Measurements from ENCODE around the gene PTDSS2.
A peak's percentile ranks its signal among the peaks of the same experiment; 100 is the strongest.

PTDSS2 gene

GRCh38 chr11:503179-503981 lies 53.3 kb downstream of the PTDSS2 start:
- ChIA-PET POLR2A (no interaction called here), CTCF (interaction anchor here (1.1 to 7.2 kb wide), 4 partner anchors 15 to 176 kb away, joined by 3 to 55 read pairs (median 5); no protein-coding TSS in a partner anchor)
- TF ChIP-seq CTCF (IDR thresholded peaks at IDR 0.05; ENCODE audit: control extremely low read depth, extremely low read depth, low read depth, missing control alignments) = no peak
- DNase-seq (ENCODE audit: extremely low spot score) = peak; percentile 69

GRCh38 chr11:504053-504993 lies 54.2 kb downstream of the PTDSS2 start:
- DNase-seq (ENCODE audit: extremely low spot score) = no peak
- ChIA-PET POLR2A (no interaction called here), CTCF (interaction anchor here (1.1 to 7.2 kb wide), 4 partner anchors 14 to 72 kb away, joined by 3 to 55 read pairs (median 5); no protein-coding TSS in a partner anchor)
- no peak for TF ChIP-seq CTCF (IDR thresholded peaks at IDR 0.05; ENCODE audit: control extremely low read depth, extremely low read depth, low read depth, missing control alignments)

DNA sequence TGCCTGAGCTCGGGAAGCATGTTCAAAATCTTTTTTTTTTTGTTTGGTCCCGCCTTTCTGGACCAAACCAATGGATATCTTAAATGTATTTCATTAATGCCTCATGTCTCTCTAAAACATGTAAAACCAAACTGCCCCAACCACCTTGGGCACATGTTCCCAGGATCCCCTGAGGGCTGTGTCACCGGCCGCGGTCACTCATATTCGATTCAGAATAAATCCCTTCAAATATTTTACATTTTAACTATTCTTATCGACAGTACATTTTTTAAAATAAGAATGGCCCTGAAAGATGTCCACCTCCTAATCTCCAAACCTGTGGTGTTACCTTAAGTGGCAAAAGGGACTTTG lies 54.9 kb downstream of the PTDSS2 start:
- TF ChIP-seq CTCF (IDR thresholded peaks at IDR 0.05; ENCODE audit: control extremely low read depth, extremely low read depth, low read depth, missing control alignments) = no peak
- CTCF ChIA-PET = interaction anchor here (1.1 to 7.2 kb wide), 4 partner anchors 14 to 71 kb away, joined by 3 to 55 read pairs (median 5); no protein-coding TSS in a partner anchor
- no peak for DNase-seq (ENCODE audit: extremely low spot score)
- POLR2A ChIA-PET = interaction anchor here (0.6 kb wide), 1 partner anchor 539 kb away, joined by 3 read pairs; no protein-coding TSS in a partner anchor

- TF ChIP-seq CTCF (IDR thresholded peaks at IDR 0.05; ENCODE audit: control extremely low read depth, extremely low read depth, low read depth, missing control alignments) = no peak
- DNase-seq (ENCODE audit: extremely low spot score) = peak; percentile 99
- ChIA-PET CTCF (interaction anchor here (1.6 to 7.2 kb wide), 2 partner anchors 12 to 57 kb away, joined by 6 to 55 read pairs; partner anchors contain the start of gene PTDSS2), POLR2A (interaction anchor here (1.2 to 1.3 kb wide), 3 partner anchors 29 to 313 kb away, joined by 3 to 5 read pairs (median 4); partner anchors contain the start of genes HRAS and PNPLA2)
Observed at GRCh38 chr11:506238-506994, 56.3 kb downstream of the PTDSS2 start.

DNA sequence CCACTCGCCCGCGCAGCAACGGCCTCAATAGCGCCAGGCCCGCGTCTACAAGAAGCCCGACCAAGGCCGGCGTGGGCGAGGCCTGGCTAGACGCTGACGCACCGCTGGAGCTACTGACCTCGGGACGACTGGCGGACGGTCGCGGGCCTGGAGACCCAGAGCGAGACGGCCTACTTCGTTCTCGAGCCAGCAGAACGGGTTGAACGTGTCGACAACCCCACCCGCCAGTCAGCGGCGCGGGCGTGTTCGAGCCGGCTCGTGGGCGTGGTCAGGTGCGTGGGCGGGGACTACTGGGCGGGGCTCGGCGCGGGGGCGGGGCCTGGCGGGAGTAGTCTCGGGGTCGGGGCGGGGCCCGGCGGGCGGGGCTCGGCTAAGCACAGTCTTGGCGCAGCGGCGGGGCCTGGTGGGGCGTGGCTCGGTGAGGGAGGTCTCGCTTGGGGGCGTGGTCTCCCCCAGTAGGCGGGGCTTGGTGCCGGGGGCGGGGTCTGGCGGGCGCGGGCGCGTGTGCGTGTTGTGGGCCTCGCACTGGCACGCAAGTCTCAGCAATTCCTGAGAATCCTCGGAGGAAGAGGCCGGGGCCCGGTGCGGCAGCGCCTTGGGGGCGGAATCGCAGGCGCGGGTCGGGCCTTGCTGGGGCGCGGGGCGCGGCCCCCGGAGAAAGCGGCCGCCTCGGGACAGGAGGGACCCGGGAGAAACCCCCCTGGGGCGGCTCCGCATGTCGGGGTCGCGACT lies 57.1 kb downstream of the PTDSS2 start, which contains the start of gene RNH1:
TSS of gene RNH1 (minus strand) at position 248 of the 732 bp plus-strand sequence. CDS start 5,080 bp downstream, outside the sequence.
- POLR2A ChIA-PET = interaction anchor here (1.2 to 1.5 kb wide), 4 partner anchors 9 to 312 kb away, joined by 3 to 5 read pairs (median 4); partner anchors contain the start of genes HRAS and PNPLA2
- peak; percentile 100 for DNase-seq (ENCODE audit: extremely low spot score)
- TF ChIP-seq CTCF (IDR thresholded peaks at IDR 0.05; ENCODE audit: control extremely low read depth, extremely low read depth, low read depth, missing control alignments) = no peak
- CTCF ChIA-PET = interaction anchor here (1.6 to 7.2 kb wide), 2 partner anchors 11 to 58 kb away, joined by 6 to 55 read pairs; partner anchors contain the start of gene PTDSS2
